GM12865 (cell line): ENCODE measurements around the gene PAX6.

Source experiments
- DNase-seq: peaks from one replicate; pipeline ENCODE4 v3.0.0; 2010; ENCODE audit warnings: low read depth
- H3K4me3 ChIP-seq: 2 replicates; pipeline ENCODE4 v1.5.1; 2011; ENCODE audit warnings: mild to moderate bottlenecking, low read depth, low read length, control low read depth
- TF ChIP-seq, protein P1 (sequence below): IDR thresholded peaks from 2 replicates; pipeline ENCODE4 v1.5.1; 2011; ENCODE audit warnings: low read length, control low read depth, low read depth, inconsistent platforms; ENCODE audit not compliant: insufficient read depth; ENCODE audit errors: missing control alignments

The PAX6 gene

DNA sequence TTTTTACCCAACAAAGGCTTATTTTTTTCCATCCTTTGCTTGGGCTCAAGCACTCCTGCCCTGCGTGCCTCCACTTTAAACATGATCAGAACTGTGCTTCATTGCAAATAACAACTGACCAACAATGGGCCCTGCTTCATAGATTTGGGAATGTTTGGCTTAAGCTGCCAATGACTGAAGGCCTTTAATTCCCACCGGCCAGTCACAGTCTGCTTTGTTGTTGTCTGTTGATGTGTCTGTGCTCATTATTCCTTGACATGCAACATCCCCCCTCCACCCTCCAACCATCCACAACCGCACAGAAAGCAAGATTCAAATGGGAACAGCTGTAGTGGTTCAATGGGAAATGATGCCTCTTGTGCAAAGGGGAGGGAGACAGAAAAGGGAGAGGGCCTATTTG is 23.0 kb downstream of the PAX6 start:
- no peak overlapping the region for H3K4me3 ChIP-seq
- no peak for DNase-seq
- TF ChIP-seq, protein P1, sequence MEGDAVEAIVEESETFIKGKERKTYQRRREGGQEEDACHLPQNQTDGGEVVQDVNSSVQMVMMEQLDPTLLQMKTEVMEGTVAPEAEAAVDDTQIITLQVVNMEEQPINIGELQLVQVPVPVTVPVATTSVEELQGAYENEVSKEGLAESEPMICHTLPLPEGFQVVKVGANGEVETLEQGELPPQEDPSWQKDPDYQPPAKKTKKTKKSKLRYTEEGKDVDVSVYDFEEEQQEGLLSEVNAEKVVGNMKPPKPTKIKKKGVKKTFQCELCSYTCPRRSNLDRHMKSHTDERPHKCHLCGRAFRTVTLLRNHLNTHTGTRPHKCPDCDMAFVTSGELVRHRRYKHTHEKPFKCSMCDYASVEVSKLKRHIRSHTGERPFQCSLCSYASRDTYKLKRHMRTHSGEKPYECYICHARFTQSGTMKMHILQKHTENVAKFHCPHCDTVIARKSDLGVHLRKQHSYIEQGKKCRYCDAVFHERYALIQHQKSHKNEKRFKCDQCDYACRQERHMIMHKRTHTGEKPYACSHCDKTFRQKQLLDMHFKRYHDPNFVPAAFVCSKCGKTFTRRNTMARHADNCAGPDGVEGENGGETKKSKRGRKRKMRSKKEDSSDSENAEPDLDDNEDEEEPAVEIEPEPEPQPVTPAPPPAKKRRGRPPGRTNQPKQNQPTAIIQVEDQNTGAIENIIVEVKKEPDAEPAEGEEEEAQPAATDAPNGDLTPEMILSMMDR = no peak

DNA sequence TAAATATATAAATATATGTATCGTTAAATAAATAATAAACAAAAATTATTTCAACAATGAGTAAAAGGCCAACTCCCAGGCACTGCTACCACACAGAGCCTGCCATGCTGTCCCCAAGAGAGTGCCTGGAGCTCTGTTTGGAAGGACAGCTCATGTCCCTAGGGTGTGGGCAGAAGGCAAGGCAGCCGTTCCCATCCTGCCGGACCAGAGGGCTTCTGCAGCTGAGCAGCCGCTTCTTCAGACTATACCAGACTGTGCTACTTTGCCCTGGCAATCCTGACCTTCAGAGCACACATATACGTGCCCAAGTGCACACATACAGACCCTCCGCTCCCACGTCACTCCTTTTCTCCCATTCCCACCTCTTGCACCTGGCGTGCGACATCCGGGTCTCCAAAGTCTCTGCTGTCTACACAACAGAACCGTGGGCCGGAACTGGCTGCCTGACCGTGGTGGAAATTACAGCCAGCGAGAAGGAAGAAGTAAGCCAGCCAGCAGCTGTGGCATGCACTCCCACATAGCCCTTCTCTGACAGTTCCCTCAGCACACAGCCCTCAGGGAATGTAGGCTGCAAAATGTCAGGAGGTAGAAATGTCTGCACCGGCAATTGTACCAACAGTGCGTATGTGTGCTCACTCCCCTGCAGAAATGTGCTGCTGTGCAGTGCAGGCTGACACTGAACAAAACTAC is 24.0 kb downstream of the PAX6 start:
- H3K4me3 ChIP-seq = no peak overlapping the region
- TF ChIP-seq, protein P1 = no peak
- DNase-seq = no peak

DNA sequence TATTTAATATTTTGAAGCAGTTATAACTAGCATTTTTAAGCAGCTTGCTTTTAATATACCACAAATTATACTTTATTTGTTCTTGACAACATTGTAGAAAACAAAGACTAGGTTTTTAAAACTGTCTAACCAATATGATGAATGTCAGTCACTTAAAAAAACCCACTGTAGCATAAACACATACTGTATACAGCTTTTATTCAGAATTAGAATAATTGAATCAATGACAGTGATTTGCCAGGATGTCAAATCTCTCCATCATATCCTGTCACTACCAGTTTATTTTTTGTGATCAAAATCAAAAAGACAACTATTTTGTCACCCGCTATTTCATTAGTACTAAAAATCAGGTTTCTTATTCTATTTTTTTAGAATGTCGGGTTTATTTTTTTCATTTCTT is 26.5 kb downstream of the PAX6 start:
- TF ChIP-seq, protein P1 = no peak
- no peak for DNase-seq
- H3K4me3 ChIP-seq = no peak overlapping the region

DNA sequence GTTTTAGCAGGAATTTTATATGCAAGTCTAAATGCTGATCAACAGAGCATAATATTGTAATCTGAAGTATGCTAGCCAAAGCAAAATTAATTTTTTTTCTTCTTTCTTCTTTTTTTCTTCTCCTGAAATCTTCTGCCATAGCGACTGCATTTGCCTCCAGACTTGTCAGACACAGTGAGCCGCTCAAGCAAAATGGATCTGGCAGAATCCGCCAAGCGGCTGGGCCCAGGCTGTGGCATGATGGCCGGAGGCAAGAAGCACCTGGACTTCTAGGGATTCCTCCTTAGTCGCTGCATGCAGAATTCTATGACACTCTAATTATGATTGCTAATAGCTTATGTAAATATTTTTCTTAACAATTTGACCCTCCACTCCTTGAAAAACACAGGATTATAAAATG is 27.9 kb downstream of the PAX6 start:
- H3K4me3 ChIP-seq = no peak overlapping the region
- TF ChIP-seq, protein P1 = no peak
- DNase-seq = no peak

DNA sequence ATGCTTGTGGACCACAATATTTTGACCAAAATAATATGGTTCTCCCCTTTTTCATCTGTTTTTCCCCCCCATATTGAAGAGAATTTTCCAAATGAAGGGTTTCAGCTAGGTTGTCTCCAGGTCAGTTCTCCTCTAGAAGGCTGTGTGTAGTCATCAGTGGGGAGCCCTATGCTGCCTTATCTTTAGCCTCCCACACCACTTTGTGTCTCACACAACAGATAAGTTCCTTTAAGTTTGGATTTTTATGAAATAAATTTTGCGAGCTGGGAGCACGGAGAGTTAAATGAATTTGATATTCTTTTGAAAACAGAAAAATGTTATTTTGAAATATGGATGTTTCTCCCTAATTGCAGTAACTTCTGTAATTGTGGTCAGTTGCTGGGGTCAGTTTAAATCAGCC is 28.9 kb downstream of the PAX6 start:
- DNase-seq = no peak
- no peak overlapping the region for H3K4me3 ChIP-seq
- TF ChIP-seq, protein P1 = no peak

DNA sequence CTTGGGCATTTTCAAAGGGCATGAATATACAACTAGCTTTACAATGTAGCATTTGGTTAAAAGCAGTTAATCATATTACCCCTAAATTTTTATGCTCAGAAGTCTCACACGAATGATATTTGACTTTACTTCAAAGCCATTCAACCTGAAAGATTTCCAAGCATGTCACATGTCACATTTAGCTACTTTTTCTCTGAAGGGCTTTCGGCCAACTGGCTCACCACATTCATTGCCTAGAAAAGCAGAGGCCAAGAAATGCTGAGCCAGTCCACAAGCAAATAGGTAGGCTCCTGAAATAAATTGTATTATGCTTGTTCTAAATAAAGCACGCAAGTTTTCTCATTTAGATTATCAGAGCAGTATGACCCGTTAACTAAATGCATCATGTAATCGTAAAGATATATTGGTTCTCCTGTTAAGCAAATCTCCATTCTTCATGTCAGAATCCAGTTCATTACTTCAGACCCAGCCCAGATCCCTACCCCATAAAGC is 30.6 kb downstream of the PAX6 start:
- no peak for DNase-seq
- TF ChIP-seq, protein P1 = no peak
- H3K4me3 ChIP-seq = no peak overlapping the region

DNA sequence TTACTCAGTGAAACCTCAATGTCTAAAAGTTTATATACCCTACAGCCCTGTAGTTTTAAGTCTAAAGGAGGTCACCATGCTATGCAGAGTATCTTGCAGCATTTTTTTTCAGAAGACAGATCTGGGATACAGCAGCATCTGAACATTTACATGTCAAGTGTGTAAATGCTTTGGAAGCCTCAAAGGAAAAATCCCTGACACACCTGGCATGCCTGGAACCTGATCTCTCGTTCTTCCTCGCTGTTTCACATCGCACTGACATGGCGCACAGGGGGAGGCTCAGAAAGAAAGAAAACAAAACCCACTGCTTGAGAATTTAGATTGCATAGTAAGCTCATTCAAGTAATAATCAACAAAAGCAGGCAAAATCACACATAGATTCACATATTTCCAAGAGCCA is 31.0 kb downstream of the PAX6 start:
- no peak overlapping the region for H3K4me3 ChIP-seq
- no peak for DNase-seq
- TF ChIP-seq, protein P1 = no peak
